HepG2 (cell line): ENCODE data around the gene PCDHGA1. TPM values are rescaled to one million over a fixed set of nuclear protein-coding genes. Genes with fewer than 3 reads are reported as not detected.
A peak's percentile ranks its signal among the peaks of the same experiment; 100 is the strongest.

ENCODE experiments used
- ATF7 ChIP-seq, 2 experiments: fragments of 450-650 bp in 1 of 2; sonication (generic) in 1 of 2; formaldehyde crosslinking in 1 of 2; IDR thresholded peaks; 2 replicates each; pipeline versions ENCODE4 v1.4.0 to v1.6.1; 2016 to 2020; ENCODE audit warnings: antibody characterized with exemption in 1 of 2, mild to moderate bottlenecking in 1 of 2, missing genetic modification reagents in 1 of 2
- GATAD1 ChIP-seq: IDR thresholded peaks from 2 replicates; pipeline ENCODE4 v1.6.1; 2016; ENCODE audit warnings: missing genetic modification reagents, missing compliant biosample characterization
- IKZF4 ChIP-seq: sonication (generic); formaldehyde crosslinking; IDR thresholded peaks from 2 replicates; pipeline ENCODE4 v1.5.1; 2020; ENCODE audit warnings: borderline replicate concordance, mild to moderate bottlenecking, low read depth, missing genetic modification reagents; ENCODE audit errors: not compliant biosample characterization
- KDM5B ChIP-seq: sonication (generic); formaldehyde crosslinking; IDR thresholded peaks from 2 replicates; pipeline ENCODE4 v1.4.0; 2020; ENCODE audit warnings: missing genetic modification reagents, mild to moderate bottlenecking, borderline replicate concordance
- KIAA2018 ChIP-seq: sonication (generic); formaldehyde crosslinking; IDR thresholded peaks from 2 replicates; pipeline ENCODE4 v1.5.0; 2020; ENCODE audit warnings: mild to moderate bottlenecking, missing genetic modification reagents, borderline replicate concordance
- RBM39 ChIP-seq: fragments of 200-400 bp; formaldehyde crosslinking; IDR thresholded peaks from one replicate; pipeline ENCODE4 v1.6.1; 2018; ENCODE audit warnings: antibody characterized with exemption, mild to moderate bottlenecking, low read depth, low read length; ENCODE audit not compliant: poor library complexity, severe bottlenecking
- SALL2 ChIP-seq: sonication (generic); formaldehyde crosslinking; IDR thresholded peaks from 2 replicates; pipeline ENCODE4 v1.8.1; 2023; ENCODE audit warnings: mild to moderate bottlenecking, missing genetic modification reagents, inconsistent platforms
- ZBTB39 ChIP-seq: sonication (generic); formaldehyde crosslinking; IDR thresholded peaks from 2 replicates; pipeline ENCODE4 v1.5.0; 2020; ENCODE audit warnings: missing genetic modification reagents
- polyA plus RNA-seq, 8 experiments: library from polyadenylated mRNA; depleted of rRNA in 3 of 8; stranded (reverse) in 7 of 8; unstranded in 1 of 8; fragments of >200 nt; fragmentation: Illumina TruSeq in 4 of 8; extraction: Trizol in 4 of 8; gene quantifications; 2 replicates each; pipeline versions ENCODE4 v1.2.1 to v1.2.3, GENCODE V29; 2011 to 2016; ENCODE audit warnings: low read depth in 4 of 8, missing spikeins in 1 of 8, mixed read lengths in 1 of 8; ENCODE audit not compliant: insufficient read depth in 1 of 8
- total RNA-seq, 5 experiments: library from RNA; depleted of rRNA; stranded (reverse); fragments of >200 nt; fragmentation: Illumina TruSeq; extraction: Trizol; gene quantifications; 2 replicates each; pipeline ENCODE4 v1.2.3, GENCODE V29; 2016; ENCODE audit warnings: low read depth in 1 of 5
- TF ChIP-seq, protein P1 (sequence below): sonication (generic); formaldehyde crosslinking; IDR thresholded peaks from 2 replicates; pipeline ENCODE4 v1.5.1; 2020; ENCODE audit warnings: mild to moderate bottlenecking, missing genetic modification reagents, borderline replicate concordance

PCDHGA1 gene
- total and polyA plus RNA-seq, 2 of the 13 experiments (the other 11 are each of a cell fraction or from before 2014, with no cell fraction given) = 0.31 to 0.40 TPM

GRCh38 chr5:141524604-141525597 lies 194.6 kb downstream of the PCDHGA1 start (continued):
- TF ChIP-seq, protein P1, sequence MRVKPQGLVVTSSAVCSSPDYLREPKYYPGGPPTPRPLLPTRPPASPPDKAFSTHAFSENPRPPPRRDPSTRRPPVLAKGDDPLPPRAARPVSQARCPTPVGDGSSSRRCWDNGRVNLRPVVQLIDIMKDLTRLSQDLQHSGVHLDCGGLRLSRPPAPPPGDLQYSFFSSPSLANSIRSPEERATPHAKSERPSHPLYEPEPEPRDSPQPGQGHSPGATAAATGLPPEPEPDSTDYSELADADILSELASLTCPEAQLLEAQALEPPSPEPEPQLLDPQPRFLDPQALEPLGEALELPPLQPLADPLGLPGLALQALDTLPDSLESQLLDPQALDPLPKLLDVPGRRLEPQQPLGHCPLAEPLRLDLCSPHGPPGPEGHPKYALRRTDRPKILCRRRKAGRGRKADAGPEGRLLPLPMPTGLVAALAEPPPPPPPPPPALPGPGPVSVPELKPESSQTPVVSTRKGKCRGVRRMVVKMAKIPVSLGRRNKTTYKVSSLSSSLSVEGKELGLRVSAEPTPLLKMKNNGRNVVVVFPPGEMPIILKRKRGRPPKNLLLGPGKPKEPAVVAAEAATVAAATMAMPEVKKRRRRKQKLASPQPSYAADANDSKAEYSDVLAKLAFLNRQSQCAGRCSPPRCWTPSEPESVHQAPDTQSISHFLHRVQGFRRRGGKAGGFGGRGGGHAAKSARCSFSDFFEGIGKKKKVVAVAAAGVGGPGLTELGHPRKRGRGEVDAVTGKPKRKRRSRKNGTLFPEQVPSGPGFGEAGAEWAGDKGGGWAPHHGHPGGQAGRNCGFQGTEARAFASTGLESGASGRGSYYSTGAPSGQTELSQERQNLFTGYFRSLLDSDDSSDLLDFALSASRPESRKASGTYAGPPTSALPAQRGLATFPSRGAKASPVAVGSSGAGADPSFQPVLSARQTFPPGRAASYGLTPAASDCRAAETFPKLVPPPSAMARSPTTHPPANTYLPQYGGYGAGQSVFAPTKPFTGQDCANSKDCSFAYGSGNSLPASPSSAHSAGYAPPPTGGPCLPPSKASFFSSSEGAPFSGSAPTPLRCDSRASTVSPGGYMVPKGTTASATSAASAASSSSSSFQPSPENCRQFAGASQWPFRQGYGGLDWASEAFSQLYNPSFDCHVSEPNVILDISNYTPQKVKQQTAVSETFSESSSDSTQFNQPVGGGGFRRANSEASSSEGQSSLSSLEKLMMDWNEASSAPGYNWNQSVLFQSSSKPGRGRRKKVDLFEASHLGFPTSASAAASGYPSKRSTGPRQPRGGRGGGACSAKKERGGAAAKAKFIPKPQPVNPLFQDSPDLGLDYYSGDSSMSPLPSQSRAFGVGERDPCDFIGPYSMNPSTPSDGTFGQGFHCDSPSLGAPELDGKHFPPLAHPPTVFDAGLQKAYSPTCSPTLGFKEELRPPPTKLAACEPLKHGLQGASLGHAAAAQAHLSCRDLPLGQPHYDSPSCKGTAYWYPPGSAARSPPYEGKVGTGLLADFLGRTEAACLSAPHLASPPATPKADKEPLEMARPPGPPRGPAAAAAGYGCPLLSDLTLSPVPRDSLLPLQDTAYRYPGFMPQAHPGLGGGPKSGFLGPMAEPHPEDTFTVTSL (CRISPR knock-in tag) = no peak
- no peak for TF ChIP-seq IKZF4 (CRISPR knock-in tag)
- 0 out of 2 replicates have a peak, but pooled peaks have one; percentile 43 for TF ChIP-seq KIAA2018 (CRISPR knock-in tag)
- TF ChIP-seq ZBTB39 (CRISPR knock-in tag) = no peak
- TF ChIP-seq RBM39 = no peak
- TF ChIP-seq KDM5B (CRISPR knock-in tag) = peak; percentile 27; the same call in 1 of the 2 replicates
- TF ChIP-seq GATAD1 (CRISPR knock-in tag) = peak; percentile 51; the same call in 1 of the 2 replicates
- TF ChIP-seq ATF7 (IDR thresholded peaks at IDR 0.05) = no peak
- no peak for TF ChIP-seq ATF7 (CRISPR knock-in tag; IDR thresholded peaks at IDR 0.05)
- no peak for TF ChIP-seq SALL2
